ENCODE results near the gene BCAN.

DNA sequence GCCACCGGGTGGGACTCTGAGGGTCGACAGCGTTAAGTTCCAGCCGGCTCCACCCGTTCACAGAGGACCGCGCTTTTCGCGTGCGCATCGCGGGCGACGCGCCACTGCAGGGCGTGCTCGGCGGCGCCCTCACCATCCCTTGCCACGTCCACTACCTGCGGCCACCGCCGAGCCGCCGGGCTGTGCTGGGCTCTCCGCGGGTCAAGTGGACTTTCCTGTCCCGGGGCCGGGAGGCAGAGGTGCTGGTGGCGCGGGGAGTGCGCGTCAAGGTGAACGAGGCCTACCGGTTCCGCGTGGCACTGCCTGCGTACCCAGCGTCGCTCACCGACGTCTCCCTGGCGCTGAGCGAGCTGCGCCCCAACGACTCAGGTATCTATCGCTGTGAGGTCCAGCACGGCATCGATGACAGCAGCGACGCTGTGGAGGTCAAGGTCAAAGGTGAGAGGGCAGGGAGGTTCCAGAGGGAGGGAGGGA is 4.9 kb downstream of the BCAN start:
- TF ChIP-seq TARDBP (IDR thresholded peaks at IDR 0.05) (no peak), SP1 (IDR thresholded peaks at IDR 0.05) (no peak), FOXK2 (IDR thresholded peaks at IDR 0.05) (no peak), NFRKB (IDR thresholded peaks at IDR 0.05) (no peak), FOXM1 (IDR thresholded peaks at IDR 0.05; ENCODE audit: borderline replicate concordance) (no peak), CTBP1 (IDR thresholded peaks at IDR 0.05; ENCODE audit: borderline replicate concordance) (no peak), FOXA1 (IDR thresholded peaks at IDR 0.05) (no peak), SUZ12 (IDR thresholded peaks at IDR 0.05) (no peak), ELF4 (IDR thresholded peaks at IDR 0.05) (no peak), BHLHE40 (IDR thresholded peaks at IDR 0.05; ENCODE audit: borderline replicate concordance) (no peak)
